Liver (tissue), 9 donors: ENCODE results near the gene RTN4R. TPM values are rescaled to one million over a fixed set of nuclear protein-coding genes. Genes with fewer than 3 reads are reported as not detected.

Experiments
- DNase-seq: peaks from one replicate; pipeline ENCODE4 v3.0.0-alpha.2; 2017; ENCODE audit warnings: low spot score
- H3K27ac ChIP-seq, 2 donors: one replicate each; pipeline ENCODE4 v1.7.0; 2013; ENCODE audit warnings: inconsistent platforms in 2 of 2, low read length in 2 of 2, control low read depth in 1 of 2, low read depth in 1 of 2, mild to moderate bottlenecking in 1 of 2
- H3K27me3 ChIP-seq, 4 donors: one replicate each; pipeline versions ENCODE4 v1.6.1 to v1.7.0; 2013; ENCODE audit warnings: low read length in 3 of 4, inconsistent platforms in 1 of 4, mild to moderate bottlenecking in 1 of 4, moderate library complexity in 1 of 4; ENCODE audit not compliant: control insufficient read depth in 4 of 4, insufficient read depth in 4 of 4
- H3K36me3 ChIP-seq, 4 donors: one replicate each; pipeline versions ENCODE4 v1.6.1 to v1.7.0; 2013; ENCODE audit warnings: low read length in 3 of 4, mild to moderate bottlenecking in 3 of 4, low read depth in 1 of 4, moderate library complexity in 1 of 4; ENCODE audit not compliant: control insufficient read depth in 4 of 4, insufficient read depth in 3 of 4
- H3K4me1 ChIP-seq, 4 donors: one replicate each; pipeline versions ENCODE4 v1.6.1 to v1.7.0; 2013; ENCODE audit warnings: low read length in 3 of 4, mild to moderate bottlenecking in 3 of 4, moderate library complexity in 1 of 4; ENCODE audit not compliant: control insufficient read depth in 4 of 4, insufficient read depth in 4 of 4
- H3K4me3 ChIP-seq, 3 donors: one replicate each; pipeline versions ENCODE4 v1.6.1 to v1.7.0; 2013; ENCODE audit warnings: low read length in 3 of 3, control low read depth in 1 of 3, low read depth in 1 of 3, mild to moderate bottlenecking in 1 of 3
- H3K9ac ChIP-seq, 2 donors: one replicate each; pipeline ENCODE4 v1.7.0; 2013; ENCODE audit warnings: low read length in 2 of 2, mild to moderate bottlenecking in 2 of 2, moderate library complexity in 2 of 2, control low read depth in 1 of 2, low read depth in 1 of 2
- H3K9me3 ChIP-seq, 4 donors: one replicate each; pipeline versions ENCODE4 v1.6.1 to v1.7.0; 2013; ENCODE audit warnings: low read length in 3 of 4; ENCODE audit not compliant: control insufficient read depth in 4 of 4
- CTCF ChIP-seq: fragments of 150-350 bp; IDR thresholded peaks from 2 replicates; pipeline ENCODE4 v1.5.1; 2017; ENCODE audit warnings: improper control_type of control experiment, low read depth, low read length; ENCODE audit not compliant: missing input control
- EGR1 ChIP-seq, 2 donors: IDR thresholded peaks; 2 replicates each; pipeline ENCODE4 v1.6.1; 2016 to 2018; ENCODE audit warnings: antibody characterized with exemption in 2 of 2, low read depth in 2 of 2
- FOXA1 ChIP-seq: IDR thresholded peaks from 2 replicates; pipeline ENCODE4 v1.6.1; 2016; ENCODE audit warnings: antibody characterized with exemption
- FOXA2 ChIP-seq: IDR thresholded peaks from 2 replicates; pipeline ENCODE4 v1.6.1; 2016; ENCODE audit warnings: antibody characterized with exemption
- GABPA ChIP-seq, 2 donors: IDR thresholded peaks in 1 of 2; conservative IDR thresholded peaks in 1 of 2; 2 replicates each; pipeline ENCODE4 v1.6.1; 2016; ENCODE audit warnings: antibody characterized with exemption in 2 of 2, mild to moderate bottlenecking in 1 of 2, moderate library complexity in 1 of 2
- HNF4A ChIP-seq, 2 donors: conservative IDR thresholded peaks; 2 replicates each; pipeline ENCODE4 v1.6.1; 2016; ENCODE audit warnings: antibody characterized with exemption in 2 of 2, mild to moderate bottlenecking in 2 of 2
- HNF4G ChIP-seq: IDR thresholded peaks from 2 replicates; pipeline ENCODE4 v1.6.1; 2016; ENCODE audit warnings: antibody characterized with exemption
- JUND ChIP-seq, 2 donors: IDR thresholded peaks; 2 replicates each; pipeline ENCODE4 v1.6.1; 2016; ENCODE audit warnings: antibody characterized with exemption in 2 of 2
- NR2F2 ChIP-seq: IDR thresholded peaks from 2 replicates; pipeline ENCODE4 v1.6.1; 2016; ENCODE audit warnings: antibody characterized with exemption
- RAD21 ChIP-seq, 2 donors: IDR thresholded peaks; 2 replicates each; pipeline ENCODE4 v1.6.1; 2016; ENCODE audit warnings: antibody characterized with exemption in 2 of 2, mild to moderate bottlenecking in 2 of 2
- REST ChIP-seq: IDR thresholded peaks from 2 replicates; pipeline ENCODE4 v1.6.1; 2016; ENCODE audit warnings: antibody characterized with exemption, mild to moderate bottlenecking
- SP1 ChIP-seq: IDR thresholded peaks from 2 replicates; pipeline ENCODE4 v1.6.1; 2018; ENCODE audit warnings: antibody characterized with exemption, mild to moderate bottlenecking
- TAF1 ChIP-seq: conservative IDR thresholded peaks from 2 replicates; pipeline ENCODE4 v1.6.1; 2016; ENCODE audit warnings: antibody characterized with exemption, mild to moderate bottlenecking
- YY1 ChIP-seq: IDR thresholded peaks from 2 replicates; pipeline ENCODE4 v1.6.1; 2016; ENCODE audit warnings: antibody characterized with exemption, mild to moderate bottlenecking
- ZBTB33 ChIP-seq: IDR thresholded peaks from 2 replicates; pipeline ENCODE4 v1.6.1; 2016; ENCODE audit warnings: antibody characterized with exemption
- WGBS: extraction: QIAGEN DNeasy Blood & Tissue Kit; methylation state at CpG from one replicate; pipeline ENCODE4 v1.1.7; 2013; 5-methylcytosine and 5-hydroxymethylcytosine counted together
- polyA plus RNA-seq, 2 donors: library from polyadenylated mRNA; stranded (reverse) in 1 of 2; unstranded in 1 of 2; fragments of 200-250 nt in 1 of 2; fragments of >200 nt in 1 of 2; fragmentation: Nextera tagmentation in 1 of 2; extraction: Ambion mirVana in 1 of 2; gene quantifications; one replicate each; pipeline versions ENCODE4 v1.2.1 to v1.2.3, GENCODE V29; 2013 to 2015
- total RNA-seq, 2 donors: library from RNA; depleted of rRNA; stranded (reverse); fragments of >200 nt; gene quantifications; one replicate each; pipeline ENCODE4 v1.2.3, GENCODE V29; 2014
- donor health status: healthy.
- donor health status: healthy.
- donor health status: healthy.
- donor health status: healthy.
- donor health status: healthy.

The RTN4R gene
- total and polyA plus RNA-seq, 4 donors: 0.33 to 10.4 (median 1.1) TPM

- no peaks in the 10 kb centered on the region for H3K36me3 ChIP-seq
- WGBS: 72% methylated on average over 35 of the region's 35 CpGs
- no peak for DNase-seq
- no peaks in the 10 kb centered on the region for H3K27me3 ChIP-seq
- H3K9ac ChIP-seq: no peak overlapping the region
- H3K9me3 ChIP-seq: no peaks in the 10 kb centered on the region
- no peak overlapping the region for H3K27ac ChIP-seq
- peaks cover 21 to 76% (median 60%) of the 10 kb centered on the region in 4 donors for H3K4me1 ChIP-seq
- no peak overlapping the region for H3K4me3 ChIP-seq
- TF ChIP-seq NR2F2 (no peak), REST (no peak)
Observed at GRCh38 chr22:20238901-20239675, 29.0 kb downstream of the RTN4R start.

- WGBS: 54% methylated on average over 6 of the region's 6 CpGs
- H3K9me3 ChIP-seq: no peaks in the 10 kb centered on the region
- H3K27ac ChIP-seq: no peak overlapping the region
- TF ChIP-seq HNF4G (no peak), TAF1 (no peak), NR2F2 (no peak), EGR1 (IDR thresholded peaks at IDR 0.05; ENCODE audit: low read depth in 2 of 2) (no peak), YY1 (no peak), FOXA2 (no peak), ZBTB33 (no peak), JUND (IDR thresholded peaks at IDR 0.05) (no peak), HNF4A (conservative IDR thresholded peaks at IDR 0.05) (no peak), CTCF (peak; percentile 69), GABPA (IDR thresholded peaks at IDR 0.05 in 1 of 2, conservative IDR thresholded peaks at IDR 0.05 in 1 of 2) (no peak), REST (no peak), FOXA1 (no peak), RAD21 (IDR thresholded peaks at IDR 0.05) (peak; percentile 77 to 94), SP1 (no peak)
- H3K36me3 ChIP-seq: no peaks in the 10 kb centered on the region
- H3K4me1 ChIP-seq: peaks cover 16 to 70% (median 56%) of the 10 kb centered on the region in 4 donors
- H3K27me3 ChIP-seq: no peaks in the 10 kb centered on the region
- peak; percentile 52 for DNase-seq
- no peak overlapping the region for H3K9ac ChIP-seq
- no peak overlapping the region for H3K4me3 ChIP-seq
Observed at GRCh38 chr22:20238536-20238900, 29.6 kb downstream of the RTN4R start.
